A549 (cell line): ENCODE measurements around the gene SPATA4. TPM values are rescaled to one million over a fixed set of nuclear protein-coding genes. Genes with fewer than 3 reads are reported as not detected.

ENCODE experiments used
- ATAC-seq, 2 experiments: fragments of 200-7000 bp in 1 of 2; fragments of >200 bp in 1 of 2; cut with Nextera tagmentation in 1 of 2; cut with Tn5 transposase in 1 of 2; 3 replicates each; pipeline versions ENCODE4 v1.8.0 to v1.9.1; 2018 to 2020; ENCODE audit warnings: mild to moderate bottlenecking in 1 of 2, moderate library complexity in 1 of 2
- CTCF ChIA-PET: fragments of 300-600 bp; sonication (Branson Sonifier 250); formaldehyde crosslinking; extraction: SDS; loops from one replicate; lab custom pipeline; 2021; ENCODE audit warnings: antibody characterized with exemption, inconsistent platforms; lab: Yijun Ruan, JAX
- POLR2A ChIA-PET: fragments of 350-600 bp; formaldehyde crosslinking; extraction: SDS; loops from one replicate; lab custom pipeline; 2021; ENCODE audit warnings: antibody characterized with exemption, inconsistent platforms; lab: Yijun Ruan, JAX
- DNase-seq, 2 experiments: peaks; one replicate each; pipeline versions ENCODE4 v3.0.0 to v3.0.0-alpha.2; 2011 to 2016; ENCODE audit warnings: low read depth in 1 of 2, low spot score in 1 of 2
- FAIRE-seq: peaks from 2 replicates; lab custom pipeline; 2011; peaks lifted over from hg19 to GRCh38; lab: Jason Lieb, UNC
- H3K27ac ChIP-seq, 2 experiments: fragments of >200 bp; sonication (Bioruptor Twin); formaldehyde crosslinking; 3 replicates each; pipeline ENCODE4 v1.5.1; 2016 to 2017
- H3K4me1 ChIP-seq: fragments of >200 bp; sonication (Bioruptor Twin); formaldehyde crosslinking; 3 replicates; pipeline ENCODE4 v1.6.1; 2016
- H3K4me2 ChIP-seq: fragments of >200 bp; sonication (Bioruptor Twin); formaldehyde crosslinking; 3 replicates; pipeline ENCODE4 v1.6.1; 2016
- H3K4me3 ChIP-seq: fragments of >200 bp; sonication (Bioruptor Twin); formaldehyde crosslinking; 3 replicates; pipeline ENCODE4 v1.5.1; 2016
- H3K9me3 ChIP-seq: fragments of >200 bp; sonication (Bioruptor Twin); formaldehyde crosslinking; 3 replicates; pipeline ENCODE4 v1.6.1; 2016
- BHLHE40 ChIP-seq: IDR thresholded peaks from 2 replicates; pipeline ENCODE4 v1.6.1; 2012; ENCODE audit warnings: low read depth, low read length, inconsistent platforms
- CHD4 ChIP-seq: fragments of 200-600 bp; sonication (generic); IDR thresholded peaks from 2 replicates; pipeline ENCODE4 v1.6.1; 2016; ENCODE audit warnings: antibody characterized with exemption, mild to moderate bottlenecking, borderline replicate concordance
- EHMT2 ChIP-seq: fragments of 200-600 bp; sonication (generic); IDR thresholded peaks from 2 replicates; pipeline ENCODE4 v1.6.1; 2016; ENCODE audit warnings: antibody characterized with exemption, low read depth, mild to moderate bottlenecking, moderate library complexity
- ESRRA ChIP-seq: fragments of 150-350 bp; IDR thresholded peaks from 2 replicates; pipeline ENCODE4 v1.6.1; 2014; ENCODE audit warnings: mild to moderate bottlenecking, low read length, borderline replicate concordance
- FOSB ChIP-seq: fragments of 250-450 bp; sonication (Bioruptor Pico); IDR thresholded peaks from 2 replicates; pipeline ENCODE4 v1.5.0; 2020; ENCODE audit warnings: mild to moderate bottlenecking, moderate library complexity
- HEYL ChIP-seq: fragments of 250-450 bp; sonication (Bioruptor Pico); IDR thresholded peaks from 2 replicates; pipeline ENCODE4 v1.8.0; 2021; ENCODE audit warnings: mild to moderate bottlenecking, moderate library complexity
- JUN ChIP-seq, 2 experiments: fragments of >200 bp; sonication (Bioruptor Twin); formaldehyde crosslinking; IDR thresholded peaks; 2 replicates in 1 of 2; 3 replicates in 1 of 2; pipeline ENCODE4 v1.6.1; 2016 to 2017
- JUNB ChIP-seq: fragments of >200 bp; sonication (Bioruptor Twin); formaldehyde crosslinking; IDR thresholded peaks from 2 replicates; pipeline ENCODE4 v1.6.1; 2016
- KDM1A ChIP-seq: fragments of 200-600 bp; sonication (generic); IDR thresholded peaks from 2 replicates; pipeline ENCODE4 v1.6.1; 2016; ENCODE audit warnings: low read depth, mild to moderate bottlenecking
- MAZ ChIP-seq: fragments of 150-350 bp; IDR thresholded peaks from 2 replicates; pipeline ENCODE4 v1.6.1; 2014; ENCODE audit warnings: antibody characterized with exemption, low read depth, low read length, borderline replicate concordance
- NR3C1 ChIP-seq: fragments of >200 bp; sonication (Bioruptor Twin); formaldehyde crosslinking; IDR thresholded peaks from 3 replicates; pipeline ENCODE4 v1.6.1; 2017
- POLR2A ChIP-seq: IDR thresholded peaks from 2 replicates; pipeline ENCODE4 v1.6.1; 2012; ENCODE audit warnings: mild to moderate bottlenecking, low read length
- RAD21 ChIP-seq, 2 experiments: fragments of >200 bp in 1 of 2; sonication (Bioruptor Twin) in 1 of 2; formaldehyde crosslinking in 1 of 2; IDR thresholded peaks in 1 of 2; conservative IDR thresholded peaks in 1 of 2; 2 replicates in 1 of 2; 3 replicates in 1 of 2; pipeline ENCODE4 v1.6.1; 2012 to 2018; ENCODE audit warnings: inconsistent platforms in 1 of 2
- SMC3 ChIP-seq: fragments of >200 bp; sonication (Bioruptor Twin); formaldehyde crosslinking; IDR thresholded peaks from 3 replicates; pipeline ENCODE4 v1.6.1; 2018; ENCODE audit warnings: inconsistent platforms
- SREBF2 ChIP-seq: fragments of 450-650 bp; IDR thresholded peaks from 2 replicates; pipeline ENCODE4 v1.6.1; 2014; ENCODE audit warnings: mild to moderate bottlenecking, moderate library complexity
- TFCP2L1 ChIP-seq: fragments of 250-450 bp; sonication (Bioruptor Pico); IDR thresholded peaks from 2 replicates; pipeline ENCODE4 v1.5.0; 2021; ENCODE audit warnings: mild to moderate bottlenecking
- TP53 ChIP-seq: fragments of 250-450 bp; sonication (Bioruptor Pico); IDR thresholded peaks from 2 replicates; pipeline ENCODE4 v1.5.0; 2021; ENCODE audit warnings: mild to moderate bottlenecking, moderate library complexity
- ZC3H11A ChIP-seq: fragments of 450-650 bp; IDR thresholded peaks from 2 replicates; pipeline ENCODE4 v1.6.1; 2014; ENCODE audit warnings: antibody characterized with exemption, mild to moderate bottlenecking
- ZFP36 ChIP-seq: fragments of 450-650 bp; IDR thresholded peaks from 2 replicates; pipeline ENCODE4 v1.6.1; 2014; ENCODE audit warnings: borderline replicate concordance; ENCODE audit not compliant: partially characterized antibody
- ZSCAN20 ChIP-seq: fragments of 250-450 bp; sonication (Bioruptor Pico); IDR thresholded peaks from 2 replicates; pipeline ENCODE4 v1.8.0; 2022; ENCODE audit warnings: mild to moderate bottlenecking, moderate library complexity
- WGBS: methylation state at CpG from one replicate; pipeline ENCODE4 v1.1.6; 2017; ENCODE audit errors: missing lambda C conversion rate; 5-methylcytosine and 5-hydroxymethylcytosine counted together
- polyA plus RNA-seq, 4 experiments: library from polyadenylated mRNA; depleted of rRNA in 3 of 4; stranded (reverse); fragments of >200 nt; fragmentation: RNase III in 1 of 4; extraction: RNeasy Plus Mini Kit Qiagen cat#74134 plus additional on column Dnase treatment in 1 of 4; gene quantifications; 2 replicates in 3 of 4; 3 replicates in 1 of 4; pipeline ENCODE4 v1.2.3, GENCODE V29; 2011 to 2017
- TF ChIP-seq, protein P1 (sequence below): fragments of 200-600 bp; sonication (generic); IDR thresholded peaks from 2 replicates; pipeline ENCODE4 v1.6.1; 2016; ENCODE audit warnings: antibody characterized with exemption, mild to moderate bottlenecking, moderate library complexity
- TF ChIP-seq, protein P2 (sequence below): fragments of >200 bp; sonication (Bioruptor Twin); formaldehyde crosslinking; IDR thresholded peaks from 2 replicates; pipeline ENCODE4 v1.6.1; 2016
- TF ChIP-seq, protein P3 (sequence below): fragments of 250-450 bp; sonication (Bioruptor Pico); IDR thresholded peaks from 2 replicates; pipeline ENCODE4 v1.5.0; 2021; ENCODE audit warnings: mild to moderate bottlenecking, moderate library complexity, borderline replicate concordance

The SPATA4 gene
- polyA plus RNA-seq, 2 of the 4 experiments (the other 2 are of a cell fraction) = 0.21 to 0.26 TPM

DNA sequence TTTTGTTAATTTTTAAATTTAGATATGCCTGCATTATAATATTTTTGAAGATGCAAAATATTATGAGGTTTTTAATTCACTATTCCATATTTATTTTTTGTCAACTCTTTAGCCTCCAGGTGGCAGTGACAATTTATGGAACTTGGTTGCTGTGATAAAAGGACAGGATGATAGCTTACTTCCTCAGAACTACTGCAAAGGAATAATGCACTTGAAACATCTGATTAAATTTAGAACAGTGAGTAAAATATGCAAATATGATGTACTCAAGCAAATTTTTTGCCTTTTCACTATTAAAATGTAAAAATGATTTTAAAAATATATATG is 45.1 kb downstream of the SPATA4 start (continued):
- TF ChIP-seq, protein P1, sequence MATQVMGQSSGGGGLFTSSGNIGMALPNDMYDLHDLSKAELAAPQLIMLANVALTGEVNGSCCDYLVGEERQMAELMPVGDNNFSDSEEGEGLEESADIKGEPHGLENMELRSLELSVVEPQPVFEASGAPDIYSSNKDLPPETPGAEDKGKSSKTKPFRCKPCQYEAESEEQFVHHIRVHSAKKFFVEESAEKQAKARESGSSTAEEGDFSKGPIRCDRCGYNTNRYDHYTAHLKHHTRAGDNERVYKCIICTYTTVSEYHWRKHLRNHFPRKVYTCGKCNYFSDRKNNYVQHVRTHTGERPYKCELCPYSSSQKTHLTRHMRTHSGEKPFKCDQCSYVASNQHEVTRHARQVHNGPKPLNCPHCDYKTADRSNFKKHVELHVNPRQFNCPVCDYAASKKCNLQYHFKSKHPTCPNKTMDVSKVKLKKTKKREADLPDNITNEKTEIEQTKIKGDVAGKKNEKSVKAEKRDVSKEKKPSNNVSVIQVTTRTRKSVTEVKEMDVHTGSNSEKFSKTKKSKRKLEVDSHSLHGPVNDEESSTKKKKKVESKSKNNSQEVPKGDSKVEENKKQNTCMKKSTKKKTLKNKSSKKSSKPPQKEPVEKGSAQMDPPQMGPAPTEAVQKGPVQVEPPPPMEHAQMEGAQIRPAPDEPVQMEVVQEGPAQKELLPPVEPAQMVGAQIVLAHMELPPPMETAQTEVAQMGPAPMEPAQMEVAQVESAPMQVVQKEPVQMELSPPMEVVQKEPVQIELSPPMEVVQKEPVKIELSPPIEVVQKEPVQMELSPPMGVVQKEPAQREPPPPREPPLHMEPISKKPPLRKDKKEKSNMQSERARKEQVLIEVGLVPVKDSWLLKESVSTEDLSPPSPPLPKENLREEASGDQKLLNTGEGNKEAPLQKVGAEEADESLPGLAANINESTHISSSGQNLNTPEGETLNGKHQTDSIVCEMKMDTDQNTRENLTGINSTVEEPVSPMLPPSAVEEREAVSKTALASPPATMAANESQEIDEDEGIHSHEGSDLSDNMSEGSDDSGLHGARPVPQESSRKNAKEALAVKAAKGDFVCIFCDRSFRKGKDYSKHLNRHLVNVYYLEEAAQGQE = no peak
- no peak for TF ChIP-seq ZSCAN20 (CRISPR knock-in tag)
- TF ChIP-seq, protein P2, sequence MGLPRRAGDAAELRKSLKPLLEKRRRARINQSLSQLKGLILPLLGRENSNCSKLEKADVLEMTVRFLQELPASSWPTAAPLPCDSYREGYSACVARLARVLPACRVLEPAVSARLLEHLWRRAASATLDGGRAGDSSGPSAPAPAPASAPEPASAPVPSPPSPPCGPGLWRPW = no peak
- TF ChIP-seq TFCP2L1 (CRISPR knock-in tag) = no peak
- TF ChIP-seq SMC3 = peak; percentile 67

DNA sequence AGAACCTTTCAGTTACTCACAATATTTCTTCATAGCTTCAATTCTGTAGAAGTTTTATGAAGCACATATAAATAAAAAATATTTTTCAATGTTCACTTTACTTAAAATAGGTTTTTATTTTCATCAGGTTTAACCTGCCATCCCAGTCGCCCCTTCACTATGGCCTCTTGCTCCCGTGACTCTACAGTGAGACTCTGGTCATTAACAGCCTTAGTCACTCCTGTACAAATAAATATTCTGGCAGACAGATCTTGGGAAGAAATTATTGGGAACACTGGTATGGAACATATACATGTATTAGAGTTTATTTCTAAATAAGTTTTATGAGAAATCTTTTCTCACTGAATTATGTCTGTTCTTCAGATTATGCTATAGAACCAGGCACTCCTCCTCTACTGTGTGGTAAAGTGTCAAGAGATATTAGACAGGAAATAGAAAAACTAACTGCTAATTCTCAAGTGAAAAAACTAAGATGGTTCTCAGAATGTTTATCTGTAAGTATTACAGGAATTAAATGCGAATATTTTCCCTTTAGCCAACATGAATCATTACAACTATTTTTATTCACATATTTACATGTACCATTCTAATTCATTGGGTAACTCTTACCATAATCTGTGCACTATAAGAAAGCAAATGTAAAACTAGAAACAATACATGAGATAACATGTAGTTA is 45.6 kb downstream of the SPATA4 start:
- no peak overlapping the region for H3K27ac ChIP-seq
- DNase-seq (no peak), ATAC-seq (no peak), FAIRE-seq (no peak)
- H3K4me2 ChIP-seq = no peak overlapping the region
- no peaks in the 10 kb centered on the region for H3K9me3 ChIP-seq
- 58% methylated on average over 3 of the region's 3 CpGs for WGBS
- H3K4me3 ChIP-seq = no peak overlapping the region
- no peaks in the 10 kb centered on the region for H3K4me1 ChIP-seq
- TF ChIP-seq KDM1A (no peak), ZFP36 (no peak), JUNB (no peak), CHD4 (no peak), JUN (IDR thresholded peaks at IDR 0.05) (no peak), MAZ (no peak), BHLHE40 (no peak), POLR2A (no peak), EHMT2 (no peak)
- CTCF ChIA-PET = interaction anchor here (0.7 to 2.4 kb wide), 6 partner anchors 9 to 193 kb away, joined by 3 to 20 read pairs (median 6); no protein-coding TSS in a partner anchor
- POLR2A ChIA-PET = interaction anchor here (0.9 kb wide), 1 partner anchor 128 kb away, joined by 5 read pairs; no protein-coding TSS in a partner anchor

DNA sequence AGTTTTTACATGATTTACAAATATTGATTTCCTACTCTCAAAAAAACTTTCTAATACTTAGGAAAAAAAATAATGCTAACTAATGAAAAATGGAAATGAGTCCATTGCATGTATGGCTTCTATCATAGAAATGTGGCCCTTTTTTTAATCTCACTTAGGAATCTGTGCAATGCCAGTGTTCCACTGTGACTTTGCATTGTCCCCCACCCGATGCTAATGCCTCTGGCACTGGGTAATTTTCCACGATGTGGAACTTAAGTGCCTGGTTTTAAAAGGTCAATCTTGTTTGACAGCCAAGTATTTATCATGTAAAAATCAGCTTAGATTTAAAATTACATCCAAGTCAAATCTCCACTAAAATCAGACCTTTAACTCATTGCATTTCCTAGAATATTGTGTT is 53.1 kb downstream of the SPATA4 start:
- TF ChIP-seq ZFP36 (no peak), ESRRA (no peak), NR3C1 (no peak), ZC3H11A (no peak), RAD21 (conservative IDR thresholded peaks at IDR 0.05 in 1 of 2, IDR thresholded peaks at IDR 0.05 in 1 of 2) (no peak), SREBF2 (no peak), TP53 (no peak), HEYL (CRISPR knock-in tag) (no peak), FOSB (CRISPR knock-in tag) (no peak)
- TF ChIP-seq, protein P3, sequence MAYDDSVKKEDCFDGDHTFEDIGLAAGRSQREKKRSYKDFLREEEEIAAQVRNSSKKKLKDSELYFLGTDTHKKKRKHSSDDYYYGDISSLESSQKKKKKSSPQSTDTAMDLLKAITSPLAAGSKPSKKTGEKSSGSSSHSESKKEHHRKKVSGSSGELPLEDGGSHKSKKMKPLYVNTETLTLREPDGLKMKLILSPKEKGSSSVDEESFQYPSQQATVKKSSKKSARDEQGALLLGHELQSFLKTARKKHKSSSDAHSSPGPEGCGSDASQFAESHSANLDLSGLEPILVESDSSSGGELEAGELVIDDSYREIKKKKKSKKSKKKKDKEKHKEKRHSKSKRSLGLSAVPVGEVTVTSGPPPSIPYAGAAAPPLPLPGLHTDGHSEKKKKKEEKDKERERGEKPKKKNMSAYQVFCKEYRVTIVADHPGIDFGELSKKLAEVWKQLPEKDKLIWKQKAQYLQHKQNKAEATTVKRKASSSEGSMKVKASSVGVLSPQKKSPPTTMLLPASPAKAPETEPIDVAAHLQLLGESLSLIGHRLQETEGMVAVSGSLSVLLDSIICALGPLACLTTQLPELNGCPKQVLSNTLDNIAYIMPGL (CRISPR knock-in tag) = no peak
- Histone ChIP-seq H3K9me3 (no peaks in the 10 kb centered on the region), H3K4me3 (no peak overlapping the region), H3K27ac (no peak overlapping the region), H3K4me2 (no peak overlapping the region), H3K4me1 (peaks cover 7% of the 10 kb centered on the region; the same call in 1 of the 3 replicates)
- CTCF ChIA-PET = interaction anchor here (1.1 kb wide), 1 partner anchor 198 kb away, joined by 3 read pairs; no protein-coding TSS in a partner anchor
- DNase-seq (no peak), FAIRE-seq (no peak), ATAC-seq (no peak)
- POLR2A ChIA-PET = no interaction called here
- 69% methylated on average over 2 of the region's 2 CpGs for WGBS
